Measurements from ENCODE around the gene MYB. TPM values are rescaled to one million over a fixed set of nuclear protein-coding genes. Genes with fewer than 3 reads are reported as not detected.

The MYB gene
- total RNA-seq, 4 donors from 2014 or later, result 0.13 to 1.2 (median 0.93) TPM; not detected in 1

DNA sequence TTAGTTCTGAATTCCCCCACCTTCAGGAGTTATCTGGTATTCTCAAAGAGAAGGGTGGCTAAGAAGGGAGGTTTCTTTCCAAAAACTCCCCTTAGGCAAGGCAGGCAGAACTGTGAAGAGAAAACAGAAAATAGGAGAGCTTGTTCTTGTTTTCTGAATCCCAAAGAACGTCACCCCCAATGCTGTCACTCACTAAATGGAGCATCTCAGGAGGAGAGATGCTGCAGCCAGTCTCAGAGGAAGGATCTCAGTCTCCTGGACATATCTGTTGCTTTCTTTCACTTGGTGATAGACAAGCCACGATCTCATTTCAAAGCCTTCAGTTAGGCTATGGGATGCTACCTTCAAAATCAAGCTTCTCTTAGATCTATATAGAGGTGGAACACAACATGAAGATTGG lies 16.1 kb upstream of the MYB start:
- WGBS, 2 donors (ENCODE audit: low coverage in 1 of 2), result 90% methylated on average over 2 of the region's 2 CpGs; no CpG with 5 or more reads in 1 of the 2 donors
- Histone ChIP-seq H3K9me3 (no peaks in the 10 kb centered on the region), H3K36me3 (no peaks in the 10 kb centered on the region), H3K27me3 (peaks cover 7% of the 10 kb centered on the region), H3K27ac (no peak overlapping the region), H3K4me1 (no peaks in the 10 kb centered on the region), H3K4me3 (no peak overlapping the region)
- no peak for TF ChIP-seq EP300 (IDR thresholded peaks at IDR 0.05)
- no peak for TF ChIP-seq POLR2AphosphoS5 (IDR thresholded peaks at IDR 0.05)
- TF ChIP-seq, protein P1, sequence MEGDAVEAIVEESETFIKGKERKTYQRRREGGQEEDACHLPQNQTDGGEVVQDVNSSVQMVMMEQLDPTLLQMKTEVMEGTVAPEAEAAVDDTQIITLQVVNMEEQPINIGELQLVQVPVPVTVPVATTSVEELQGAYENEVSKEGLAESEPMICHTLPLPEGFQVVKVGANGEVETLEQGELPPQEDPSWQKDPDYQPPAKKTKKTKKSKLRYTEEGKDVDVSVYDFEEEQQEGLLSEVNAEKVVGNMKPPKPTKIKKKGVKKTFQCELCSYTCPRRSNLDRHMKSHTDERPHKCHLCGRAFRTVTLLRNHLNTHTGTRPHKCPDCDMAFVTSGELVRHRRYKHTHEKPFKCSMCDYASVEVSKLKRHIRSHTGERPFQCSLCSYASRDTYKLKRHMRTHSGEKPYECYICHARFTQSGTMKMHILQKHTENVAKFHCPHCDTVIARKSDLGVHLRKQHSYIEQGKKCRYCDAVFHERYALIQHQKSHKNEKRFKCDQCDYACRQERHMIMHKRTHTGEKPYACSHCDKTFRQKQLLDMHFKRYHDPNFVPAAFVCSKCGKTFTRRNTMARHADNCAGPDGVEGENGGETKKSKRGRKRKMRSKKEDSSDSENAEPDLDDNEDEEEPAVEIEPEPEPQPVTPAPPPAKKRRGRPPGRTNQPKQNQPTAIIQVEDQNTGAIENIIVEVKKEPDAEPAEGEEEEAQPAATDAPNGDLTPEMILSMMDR (IDR thresholded peaks at IDR 0.05), result no peak
- no peak for TF ChIP-seq POLR2A (IDR thresholded peaks at IDR 0.05)
- ATAC-seq, result no peak

DNA sequence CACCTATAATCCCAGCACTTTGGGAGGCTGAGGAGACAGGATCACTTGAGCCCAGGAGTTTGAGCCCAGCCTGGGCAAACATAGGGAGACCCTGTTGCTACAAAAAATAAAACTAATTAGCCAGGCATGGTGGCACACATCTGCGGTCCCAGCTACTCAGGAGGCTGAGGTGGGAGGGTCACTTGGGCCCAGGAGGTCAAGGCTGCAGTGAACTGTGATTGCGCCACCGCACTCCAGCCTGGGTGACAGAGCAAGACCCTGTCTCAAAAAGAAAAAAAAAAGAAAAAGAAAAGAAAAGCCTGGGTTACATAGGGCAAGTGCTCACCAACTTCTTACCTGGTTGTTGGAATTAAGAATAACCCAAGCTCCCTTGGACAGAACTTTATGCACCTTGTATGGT lies 14.6 kb upstream of the MYB start:
- TF ChIP-seq POLR2A (IDR thresholded peaks at IDR 0.05), result no peak
- TF ChIP-seq, protein P1 (IDR thresholded peaks at IDR 0.05), result no peak
- TF ChIP-seq POLR2AphosphoS5 (IDR thresholded peaks at IDR 0.05), result no peak
- TF ChIP-seq EP300 (IDR thresholded peaks at IDR 0.05), result no peak
- no peak for ATAC-seq
- H3K36me3 ChIP-seq, result no peaks in the 10 kb centered on the region
- H3K4me3 ChIP-seq, result no peak overlapping the region
- peaks cover 7% of the 10 kb centered on the region for H3K27me3 ChIP-seq
- H3K27ac ChIP-seq, result no peak overlapping the region
- 92% methylated on average over 3 of the region's 3 CpGs for WGBS, 2 donors (ENCODE audit: low coverage in 1 of 2)
- H3K9me3 ChIP-seq, result no peaks in the 10 kb centered on the region
- no peaks in the 10 kb centered on the region for H3K4me1 ChIP-seq

DNA sequence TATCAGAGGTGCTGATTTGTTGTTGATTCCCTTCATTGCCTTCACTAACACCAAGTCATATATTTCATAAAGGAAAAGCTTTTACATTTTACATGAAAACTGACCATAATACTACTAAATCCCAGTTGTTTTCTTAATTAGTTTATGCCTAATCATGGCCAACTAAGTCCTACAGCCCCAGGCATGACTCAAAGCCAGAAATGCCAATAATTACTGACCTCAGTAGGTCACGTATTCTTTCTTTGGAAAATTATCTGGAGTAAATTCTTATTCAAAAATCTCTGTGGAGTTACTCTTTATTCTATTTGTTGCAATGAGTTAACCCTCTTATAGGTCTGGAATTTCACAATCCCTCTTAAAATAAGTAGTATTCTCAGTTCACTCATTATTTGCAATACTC lies 13.5 kb upstream of the MYB start:
- Histone ChIP-seq H3K36me3 (no peaks in the 10 kb centered on the region), H3K9me3 (no peaks in the 10 kb centered on the region), H3K27me3 (peaks cover 4% of the 10 kb centered on the region), H3K27ac (no peak overlapping the region), H3K4me3 (no peak overlapping the region), H3K4me1 (no peaks in the 10 kb centered on the region)
- TF ChIP-seq, protein P1 (IDR thresholded peaks at IDR 0.05), result no peak
- TF ChIP-seq EP300 (IDR thresholded peaks at IDR 0.05) (no peak), POLR2AphosphoS5 (IDR thresholded peaks at IDR 0.05) (no peak), POLR2A (IDR thresholded peaks at IDR 0.05) (no peak)
- whole genome bisulfite sequencing, 2 donors (ENCODE audit: low coverage in 1 of 2), result 50 to 100% methylated on average over 1 of the region's 1 CpG
- ATAC-seq, result no peak

DNA sequence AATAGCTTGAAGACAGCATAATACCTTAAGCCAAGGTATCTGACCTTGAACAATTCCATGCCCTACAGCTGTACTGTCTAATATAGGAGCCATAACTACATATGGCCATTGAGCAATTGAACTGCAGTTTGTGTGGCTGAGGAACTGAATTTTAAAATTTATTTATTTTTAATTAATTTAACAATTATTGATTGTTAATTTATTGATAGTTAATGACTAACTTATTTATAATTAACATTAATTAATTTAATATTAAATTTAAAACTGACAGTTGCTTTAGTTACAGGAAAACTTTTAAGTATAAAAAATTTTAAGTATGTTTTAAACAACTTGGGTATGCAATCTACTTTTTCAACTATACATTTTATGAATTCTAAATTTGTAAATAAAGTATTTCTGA lies 12.3 kb upstream of the MYB start:
- Histone ChIP-seq H3K27me3 (no peaks in the 10 kb centered on the region), H3K4me1 (no peaks in the 10 kb centered on the region), H3K4me3 (no peak overlapping the region), H3K36me3 (no peaks in the 10 kb centered on the region), H3K27ac (no peak overlapping the region), H3K9me3 (no peaks in the 10 kb centered on the region)
- no peak for ATAC-seq
- TF ChIP-seq POLR2A (IDR thresholded peaks at IDR 0.05) (no peak), POLR2AphosphoS5 (IDR thresholded peaks at IDR 0.05) (no peak), EP300 (IDR thresholded peaks at IDR 0.05) (no peak)
- TF ChIP-seq, protein P1 (IDR thresholded peaks at IDR 0.05), result no peak

DNA sequence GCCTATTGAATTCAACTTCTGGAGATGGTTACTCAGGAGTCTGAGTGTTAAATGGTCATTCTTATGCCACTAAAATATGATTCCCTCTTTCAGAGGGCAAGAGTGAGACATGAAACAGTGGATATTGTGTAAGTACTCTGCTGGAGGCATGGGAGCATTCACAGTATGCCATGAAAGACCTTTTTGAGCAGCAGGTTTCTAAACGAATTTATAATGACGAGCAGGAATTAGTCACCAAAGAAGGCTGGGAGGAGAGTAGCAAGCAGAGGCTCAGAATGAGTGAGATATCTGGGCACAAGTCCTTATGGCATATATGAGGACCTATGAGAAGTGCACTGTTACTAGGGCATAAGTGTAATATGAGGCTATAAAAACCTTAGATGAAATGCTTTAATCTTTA lies 10.9 kb upstream of the MYB start:
- Histone ChIP-seq H3K27ac (no peak overlapping the region), H3K27me3 (no peaks in the 10 kb centered on the region), H3K4me3 (no peak overlapping the region), H3K36me3 (no peaks in the 10 kb centered on the region), H3K4me1 (no peaks in the 10 kb centered on the region), H3K9me3 (no peaks in the 10 kb centered on the region)
- ATAC-seq, result no peak
- WGBS, 2 donors (ENCODE audit: low coverage in 1 of 2), result 62 to 87% methylated on average over 2 of the region's 2 CpGs
- TF ChIP-seq POLR2AphosphoS5 (IDR thresholded peaks at IDR 0.05) (no peak), EP300 (IDR thresholded peaks at IDR 0.05) (no peak), POLR2A (IDR thresholded peaks at IDR 0.05) (no peak)
- TF ChIP-seq, protein P1 (IDR thresholded peaks at IDR 0.05), result no peak
